Measurements from ENCODE around the gene PGBD5.

- TF ChIP-seq CTCF (IDR thresholded peaks at IDR 0.05; ENCODE audit: poor library complexity) (no peak), EZH2 (IDR thresholded peaks at IDR 0.05; ENCODE audit: borderline replicate concordance) (no peak), EZH2phosphoT487 (IDR thresholded peaks at IDR 0.05; ENCODE audit: low read depth, severe bottlenecking, unreplicated experiment) (no peak)
These were observed 133.3 kb downstream of the PGBD5 start for GRCh38 chr1:230292689-230293389.
